GM18502 (cell line): ENCODE measurements around the gene LIF.

Experiments
- ATAC-seq: cut with Tn5 transposase; IDR thresholded peaks from one replicate; pipeline ENCODE4 v1.9.1; 2021; ENCODE audit warnings: mild to moderate bottlenecking; ENCODE audit not compliant: unreplicated experiment, poor library complexity

The LIF gene

DNA sequence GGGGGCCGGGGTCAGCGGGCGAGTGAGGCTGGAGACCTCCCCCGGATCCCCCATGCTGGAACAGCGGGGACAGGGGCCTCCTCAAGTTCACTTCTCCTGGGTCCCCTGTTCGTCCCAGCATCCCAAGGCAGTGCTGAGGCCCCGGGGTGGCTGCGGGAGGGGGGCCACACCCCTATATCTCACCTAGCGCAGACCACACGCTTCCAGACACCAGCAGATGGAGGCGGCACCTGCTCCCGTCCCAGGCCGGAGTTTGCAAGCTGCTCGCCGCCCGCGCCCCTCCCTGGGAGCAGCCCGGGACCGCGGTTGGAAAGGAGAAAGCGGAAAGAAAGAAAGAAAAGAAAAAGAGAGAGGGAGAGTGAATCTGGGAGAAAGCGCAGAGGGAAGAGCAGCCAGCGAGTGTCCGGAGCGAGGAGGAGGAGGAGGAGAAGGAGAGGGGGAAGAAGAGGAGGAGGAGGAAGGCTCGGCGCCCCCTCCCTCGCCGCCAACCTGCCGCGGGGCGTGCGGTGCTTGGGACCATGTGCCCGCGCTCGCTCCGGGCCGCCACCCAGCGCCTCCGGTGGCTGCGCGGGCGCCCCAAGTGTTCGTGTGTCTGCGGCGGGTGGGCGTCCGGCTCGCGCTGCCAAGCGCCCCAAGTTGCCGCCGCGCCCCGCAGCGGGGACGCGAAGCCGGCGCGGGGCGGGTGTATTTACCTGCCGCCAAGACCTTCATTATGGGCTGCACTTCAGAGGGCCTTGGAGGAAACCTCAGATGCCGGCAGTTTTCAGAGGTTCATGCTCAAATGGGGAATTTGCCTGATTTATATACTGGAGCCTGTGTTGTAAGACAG, at the start of gene LIF:
LIF (minus strand) TSS at position 775 of the 829 bp plus-strand sequence; CDS start at position 711, 64 bp downstream.
- no peak for ATAC-seq

DNA sequence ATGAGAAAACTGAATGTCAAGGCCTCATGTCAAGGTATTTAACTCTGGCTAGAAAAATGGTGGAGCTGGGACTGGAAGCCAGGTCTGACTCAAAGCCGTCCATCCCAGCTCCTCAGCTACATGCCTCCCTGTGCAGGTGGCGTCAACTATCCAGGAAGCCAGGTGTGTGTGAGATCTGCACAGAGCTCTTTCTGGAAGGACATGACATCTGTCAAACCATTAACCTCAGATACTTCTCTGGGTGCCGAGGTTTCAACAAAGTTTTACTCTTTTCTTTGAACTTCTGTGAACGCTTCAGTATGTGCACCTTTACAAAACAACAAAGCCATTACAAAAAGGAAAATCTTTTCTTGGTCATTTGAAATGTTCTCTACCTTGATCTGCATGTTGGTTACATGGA, 49.8 kb upstream of the LIF start:
- ATAC-seq, result no peak

DNA sequence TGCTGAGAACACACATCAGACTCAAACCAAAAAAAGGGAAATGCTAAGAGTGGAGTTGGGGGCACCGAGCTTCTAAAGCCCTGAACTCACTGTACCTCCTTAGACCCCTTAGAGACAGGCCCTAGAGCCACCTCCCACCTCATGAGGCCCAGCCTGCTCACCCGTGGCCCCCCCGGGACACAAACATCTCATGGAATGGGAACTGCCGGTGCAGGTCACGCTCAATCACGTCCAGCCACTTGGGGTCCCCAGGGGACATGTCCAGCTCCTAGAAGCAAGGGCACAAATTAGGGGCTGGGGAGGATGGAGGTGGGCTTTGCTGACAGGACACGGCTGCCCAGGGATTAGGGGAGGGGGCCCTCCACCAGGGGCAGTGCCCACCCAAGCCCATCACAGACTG, 49.0 kb upstream of the LIF start:
- no peak for ATAC-seq

DNA sequence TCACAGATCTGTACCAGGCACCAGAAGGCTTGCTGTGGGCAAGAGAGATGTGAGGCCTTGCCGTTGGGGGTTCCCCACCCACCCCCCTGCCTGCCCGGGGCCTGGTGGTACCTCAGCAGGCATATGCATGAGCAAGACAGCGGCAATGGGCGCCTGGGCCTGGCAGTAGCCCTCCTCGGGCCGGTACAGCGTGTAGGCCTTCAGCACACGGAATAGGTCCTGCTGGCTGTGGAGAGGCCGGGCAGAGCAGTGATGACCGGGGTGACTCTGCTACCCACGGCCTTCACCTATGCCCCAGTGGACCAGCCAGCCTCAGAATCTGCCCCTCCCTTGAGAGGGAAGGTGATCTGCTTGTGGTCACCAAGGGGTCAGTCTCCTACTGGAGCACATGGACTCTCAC, 48.3 kb upstream of the LIF start:
- no peak for ATAC-seq

DNA sequence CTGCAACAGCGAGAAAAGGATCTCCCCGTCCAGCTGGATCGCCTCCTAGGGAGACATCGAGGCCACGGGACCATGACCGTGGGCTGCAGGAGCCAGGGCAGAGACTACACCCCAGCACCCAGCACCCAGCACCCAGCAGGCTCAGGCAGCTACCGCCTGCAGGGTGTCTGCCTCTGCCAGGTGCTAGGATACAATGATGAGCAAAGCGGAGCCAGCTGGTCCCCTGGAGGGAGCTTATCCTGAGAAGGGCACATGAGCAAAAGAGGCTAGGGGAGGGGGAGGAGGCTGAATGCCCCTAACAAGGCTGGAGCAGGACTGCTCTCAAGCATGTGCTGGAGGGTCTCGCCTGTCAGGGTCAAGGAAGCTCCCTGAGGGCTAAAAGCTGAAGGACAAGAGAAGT, 47.5 kb upstream of the LIF start:
- ATAC-seq, result no peak

DNA sequence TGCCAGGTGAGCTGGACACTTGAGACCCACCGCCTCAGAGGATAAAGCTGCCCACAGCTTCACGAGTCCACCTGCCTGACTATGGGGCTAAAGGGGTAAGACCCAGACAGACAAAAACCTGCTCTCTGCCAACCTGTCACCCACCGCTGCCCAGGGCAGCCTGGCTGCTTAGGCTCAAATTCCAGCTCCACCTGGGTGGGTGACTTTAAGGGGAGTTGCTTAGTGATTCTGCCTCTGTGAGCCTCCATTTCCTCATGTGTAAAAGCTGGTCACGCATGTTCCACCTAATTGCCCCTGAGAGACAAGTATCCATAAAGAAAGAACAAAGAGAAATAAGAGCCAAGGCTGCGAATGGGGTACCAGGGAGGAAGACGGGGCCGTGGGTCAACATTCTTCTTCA, 46.5 kb upstream of the LIF start:
- ATAC-seq, result no peak

DNA sequence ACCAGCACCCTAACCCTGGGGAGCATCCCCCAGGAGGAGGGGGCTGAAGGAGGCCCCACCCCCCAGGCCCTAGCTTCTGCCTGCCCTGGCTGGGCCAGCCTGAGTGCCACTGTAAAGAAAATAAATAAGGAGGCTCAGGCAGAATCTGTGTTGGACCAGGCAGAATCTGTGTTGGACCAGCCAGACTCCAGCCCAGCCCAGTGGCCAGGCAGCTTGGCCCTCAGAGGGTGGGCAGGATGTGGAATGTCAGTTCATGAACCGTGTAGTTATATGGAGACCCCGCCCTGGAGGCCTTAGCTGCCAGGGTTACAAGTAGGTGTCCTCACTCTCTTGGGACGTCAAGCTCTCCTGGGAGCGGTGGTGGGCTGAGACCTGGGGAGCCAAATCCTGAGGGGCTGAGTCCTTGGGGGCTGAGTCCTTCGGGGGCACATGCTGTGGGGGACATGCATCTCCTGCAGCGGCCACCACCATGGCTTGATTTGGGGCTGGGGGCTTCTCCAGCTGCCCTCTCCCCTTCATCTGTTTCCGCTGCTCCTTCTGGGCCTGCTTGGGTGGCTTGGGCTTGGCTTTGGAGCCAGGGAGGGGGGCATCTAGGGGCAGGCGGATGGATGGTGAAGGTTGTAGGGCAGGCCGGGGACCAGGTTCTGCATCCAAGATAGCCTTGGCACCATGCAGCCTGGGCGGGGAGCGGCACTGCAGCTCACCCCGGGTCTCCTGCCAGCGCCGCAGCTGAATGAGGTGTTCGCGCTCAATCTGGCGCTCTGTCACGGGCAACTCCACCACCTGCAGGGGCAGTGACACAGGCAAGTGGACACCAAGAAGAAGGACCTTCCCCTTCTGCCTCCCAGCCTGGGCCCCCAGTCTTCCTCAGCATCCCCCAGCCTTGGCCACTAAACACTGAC, 45.8 kb upstream of the LIF start:
- no peak for ATAC-seq

DNA sequence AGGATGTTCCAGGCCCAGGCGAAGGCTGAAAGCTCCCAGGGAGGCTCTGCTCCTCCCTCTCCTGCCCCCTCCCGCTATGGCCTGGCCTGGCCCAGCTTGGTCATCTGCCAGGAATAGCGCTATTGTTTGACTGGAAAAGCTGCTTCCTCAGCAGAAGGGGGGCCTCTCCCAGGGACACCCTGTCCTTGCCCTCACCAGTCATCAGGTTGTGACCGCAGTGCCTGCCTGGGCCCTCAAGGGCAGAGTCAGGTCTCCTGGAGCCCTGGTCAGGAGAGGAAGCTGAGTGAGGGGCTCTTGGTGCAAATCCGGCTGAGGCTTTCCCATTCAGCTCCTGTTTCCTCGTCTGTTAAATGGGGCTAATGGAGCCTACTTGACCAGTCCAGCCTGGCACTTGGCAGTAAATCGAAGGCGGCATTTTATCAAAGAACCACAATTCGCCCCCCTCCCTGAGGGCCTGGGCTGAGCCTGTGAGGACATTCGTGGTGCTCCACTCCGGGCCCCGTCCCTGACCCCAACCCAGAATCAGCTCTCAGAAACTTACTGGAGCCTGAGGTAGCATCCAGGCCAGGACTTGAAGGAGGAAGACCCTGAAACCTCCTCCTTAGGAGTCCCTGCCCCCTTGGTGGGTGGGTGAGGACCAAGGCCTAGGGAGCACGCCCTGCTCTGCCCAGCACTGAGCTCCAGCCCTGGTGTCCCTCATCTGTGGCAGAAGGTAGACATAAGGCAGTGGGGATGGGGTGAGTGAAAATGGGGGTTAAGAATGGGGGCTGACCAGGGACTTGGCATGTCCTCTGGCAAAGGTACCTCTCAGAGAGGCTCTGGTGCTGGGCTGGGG, 44.7 kb upstream of the LIF start:
- no peak for ATAC-seq

DNA sequence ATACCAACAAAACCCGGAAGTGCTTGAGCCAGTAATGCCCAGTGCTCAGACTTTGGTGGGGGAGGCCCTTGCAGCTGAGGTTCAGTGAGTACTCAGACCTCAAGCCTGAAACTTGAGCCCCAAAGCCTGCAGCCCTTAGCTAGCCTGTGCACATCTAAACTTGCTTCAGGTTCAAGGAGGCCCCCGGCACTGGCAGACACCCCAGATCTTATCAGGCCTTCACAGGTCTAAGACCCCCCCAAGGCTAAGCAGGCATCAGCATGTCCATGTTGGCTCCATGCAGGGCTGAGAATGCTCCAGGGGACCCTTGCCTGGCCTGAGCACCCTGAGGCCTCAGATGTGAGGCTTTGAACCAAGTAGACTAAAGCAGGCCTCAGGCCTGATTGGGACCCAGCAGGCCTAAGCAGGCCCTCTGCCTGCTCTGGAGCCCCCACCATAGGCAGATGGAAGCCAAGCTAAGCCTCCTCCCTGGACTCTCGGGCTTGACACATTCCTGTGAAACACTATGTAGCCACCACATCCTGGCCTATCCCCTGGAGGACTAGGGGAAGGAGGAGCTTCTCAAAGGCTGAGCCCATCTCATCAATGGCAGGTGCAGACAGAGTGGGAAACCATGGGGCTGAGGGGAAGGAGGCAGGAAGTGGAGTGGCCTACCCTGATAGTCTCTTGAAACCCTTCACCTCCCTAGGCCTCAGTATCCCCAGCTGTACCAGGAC, 43.9 kb upstream of the LIF start:
- ATAC-seq, result no peak

DNA sequence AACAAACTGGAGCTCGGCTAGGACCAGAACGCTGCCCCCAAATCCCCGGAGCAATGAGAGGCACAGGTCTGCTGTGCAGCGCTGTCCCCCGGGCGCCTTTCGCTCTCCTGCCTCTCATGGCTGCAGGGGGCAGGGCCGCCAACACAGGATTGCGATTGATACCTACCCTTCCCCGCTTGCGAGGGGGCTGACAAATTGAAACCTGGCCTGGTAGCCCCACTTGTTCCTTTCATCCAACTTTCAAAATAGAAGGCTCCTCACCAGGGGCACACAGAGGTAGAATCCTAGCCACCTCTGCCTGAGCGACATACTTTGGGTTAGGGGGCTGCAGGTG, 43.4 kb upstream of the LIF start:
- ATAC-seq, result peak; percentile 20

DNA sequence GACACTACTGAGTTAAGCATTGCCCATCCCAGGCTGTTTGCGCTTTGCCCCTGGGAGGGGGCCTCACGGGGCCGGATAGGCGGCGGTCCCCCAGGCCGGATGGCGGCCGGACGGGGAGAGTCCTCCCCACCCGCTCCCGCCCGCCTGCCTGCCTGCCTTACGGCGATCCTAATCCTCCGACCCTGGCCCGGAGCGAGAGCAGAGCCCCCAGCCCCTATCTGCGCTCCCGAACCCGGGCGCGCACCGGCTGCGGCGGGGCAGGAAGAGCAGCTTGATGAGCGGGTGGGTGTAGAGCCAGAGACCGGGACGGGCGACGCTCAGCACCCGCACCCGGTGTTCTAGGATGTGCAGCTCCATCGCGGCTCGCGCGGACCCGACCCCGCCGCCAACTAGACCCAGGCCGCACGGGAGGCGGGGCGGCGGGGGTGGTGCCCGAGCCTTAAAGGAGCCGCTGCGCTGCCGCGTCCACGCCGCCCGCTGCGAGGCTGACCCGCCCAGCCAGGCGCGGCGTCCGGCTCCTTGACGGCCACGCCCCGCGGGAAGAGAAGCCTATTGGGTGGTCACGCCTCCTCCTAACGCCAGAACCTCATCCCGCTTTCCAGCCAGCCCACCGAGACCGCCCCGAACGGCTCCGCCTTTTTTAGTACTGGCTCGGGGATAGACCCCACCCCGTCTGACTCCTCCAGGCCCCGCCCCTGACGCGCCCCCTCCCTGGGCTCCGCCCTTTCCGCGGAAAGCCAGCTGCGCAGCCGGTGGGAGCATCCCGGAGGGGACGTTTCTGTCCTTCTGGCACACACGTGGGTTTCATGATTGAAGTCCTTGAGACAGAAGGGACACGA, 42.8 kb upstream of the LIF start, which contains the start of gene CASTOR1:
CASTOR1 (minus strand) TSS at position 365 of the 839 bp plus-strand sequence; CDS start at position 357, 8 bp downstream.
- peak; percentile 72 for ATAC-seq

DNA sequence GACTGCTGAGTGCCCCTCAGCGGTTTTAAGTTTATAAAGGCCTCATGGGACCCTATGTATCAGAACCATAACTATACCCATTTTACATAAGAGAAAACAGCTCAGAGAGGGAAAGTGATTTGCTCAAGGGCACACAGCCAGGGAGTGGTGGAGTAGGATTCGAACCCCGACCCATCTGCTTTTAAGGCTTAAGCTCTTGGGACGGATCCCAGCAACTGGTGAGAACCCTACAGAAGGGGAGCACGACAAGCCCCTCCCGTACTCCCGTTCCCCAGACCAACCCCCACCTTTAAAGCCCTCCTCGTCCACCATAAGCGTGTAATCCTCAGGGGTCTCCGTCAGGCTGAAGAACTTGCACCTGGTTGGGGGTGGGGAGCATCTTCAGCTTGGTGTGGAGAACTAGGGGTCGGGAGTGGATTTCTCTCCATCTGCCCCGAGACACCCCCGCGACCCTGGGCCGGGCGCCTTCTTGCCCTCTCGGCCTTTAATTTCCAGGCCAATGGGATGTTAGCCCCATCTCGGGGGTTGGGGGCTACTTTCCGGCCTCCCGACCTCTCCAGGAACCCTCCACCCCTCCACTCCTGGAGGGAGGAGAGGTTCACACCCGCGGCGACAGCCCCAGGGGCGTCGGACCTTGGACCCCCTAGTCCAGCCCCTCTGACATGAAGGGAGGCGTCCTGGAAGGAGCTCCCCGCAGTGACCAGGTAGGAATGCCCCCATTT, 42.0 kb upstream of the LIF start:
- ATAC-seq, result no peak

DNA sequence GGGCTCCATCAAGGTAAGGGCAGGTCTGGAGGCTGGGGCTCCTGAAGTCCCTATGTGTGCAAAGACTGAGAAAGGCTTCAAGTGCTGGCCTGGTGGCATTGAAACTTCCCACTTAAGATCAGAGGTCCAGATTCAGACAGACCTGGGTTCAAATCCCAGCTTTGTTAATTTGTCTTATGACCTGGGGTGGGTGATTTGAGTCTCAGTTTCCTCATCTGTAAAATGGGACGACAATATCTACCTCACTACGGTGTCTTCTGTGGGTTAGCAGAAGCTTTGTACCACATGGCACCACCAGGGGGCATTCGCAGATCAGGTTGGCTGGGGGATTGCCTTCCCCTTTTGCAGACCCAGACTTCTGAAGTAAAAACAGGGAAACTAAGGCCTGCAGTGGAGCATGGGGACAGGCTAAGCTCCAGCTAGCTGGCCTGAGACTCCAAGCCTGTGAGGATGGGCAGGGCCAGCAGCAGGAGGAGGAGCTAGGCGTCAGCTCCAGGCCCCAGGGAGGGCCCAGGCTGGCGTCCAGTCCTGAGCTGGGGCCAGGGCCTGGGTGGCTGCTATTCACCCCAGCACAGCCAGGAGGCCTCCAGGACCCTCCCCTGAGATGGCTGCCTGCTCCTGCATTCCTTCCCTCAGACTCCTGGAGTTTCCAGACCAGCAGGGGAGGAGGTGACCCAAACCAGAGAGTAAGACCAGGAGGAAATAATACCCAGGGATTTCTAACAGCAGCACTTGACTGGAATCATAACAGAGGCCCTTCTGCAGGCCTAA, 41.3 kb upstream of the LIF start:
- ATAC-seq, result no peak

DNA sequence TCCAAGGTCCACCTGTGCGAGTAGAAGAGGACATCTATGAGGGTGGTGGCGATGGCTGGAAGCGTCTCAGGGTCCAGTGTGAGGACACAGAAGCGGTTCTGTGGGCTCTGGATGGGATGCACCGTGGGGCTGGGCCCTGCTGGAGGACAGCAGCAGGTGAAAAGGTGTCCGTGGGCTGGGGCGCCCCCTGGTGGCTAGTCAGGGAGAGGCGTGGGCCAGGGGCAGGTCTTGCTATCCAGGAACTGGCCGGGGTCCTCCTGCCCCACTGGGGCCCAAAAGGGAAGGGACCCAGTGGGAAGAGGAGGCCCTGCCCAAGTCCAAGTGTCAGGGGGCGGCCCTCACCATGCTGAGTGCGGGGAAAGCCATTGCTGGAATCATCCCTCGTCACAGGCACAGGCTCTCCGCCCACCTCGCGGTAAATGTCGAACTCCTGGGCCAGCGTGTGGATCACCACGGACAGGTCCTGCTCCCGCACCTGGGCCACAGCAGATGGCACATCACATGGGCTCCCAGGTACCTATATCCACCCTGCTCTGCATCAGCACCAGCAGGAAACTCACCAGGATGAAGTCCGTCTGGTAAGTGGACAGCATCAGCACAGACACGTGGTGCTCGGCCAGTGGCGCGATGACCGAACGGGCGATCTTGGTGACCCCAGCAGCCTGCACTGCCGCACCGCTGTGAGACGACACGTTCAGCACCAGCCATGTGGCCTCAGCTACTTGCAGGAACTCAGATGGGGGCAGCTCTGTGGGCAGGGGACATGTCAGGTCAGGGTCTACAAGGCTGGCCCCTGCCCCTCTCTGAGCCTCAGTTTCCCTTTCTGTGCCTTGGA, 40.5 kb upstream of the LIF start:
- ATAC-seq, result no peak

DNA sequence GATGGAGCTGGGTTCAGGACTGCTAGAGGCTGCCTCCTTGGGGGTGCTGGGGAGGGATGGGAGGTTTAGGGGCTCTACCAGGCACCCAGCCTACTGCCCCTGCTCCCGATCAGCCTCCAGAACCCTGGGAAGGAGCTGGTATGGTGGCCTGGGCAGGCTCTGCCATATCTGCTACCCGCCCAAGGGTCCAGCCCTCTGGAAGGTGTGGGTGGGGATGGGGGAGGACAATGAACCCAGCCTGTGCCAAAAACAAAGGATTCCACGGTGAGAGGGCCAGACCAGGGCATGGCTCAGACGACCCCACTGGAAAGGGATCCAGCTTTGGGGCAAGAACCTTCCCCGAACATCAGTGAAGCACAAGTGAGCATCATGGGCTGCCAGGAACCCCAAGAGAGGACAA, 39.8 kb upstream of the LIF start:
- ATAC-seq, result no peak

DNA sequence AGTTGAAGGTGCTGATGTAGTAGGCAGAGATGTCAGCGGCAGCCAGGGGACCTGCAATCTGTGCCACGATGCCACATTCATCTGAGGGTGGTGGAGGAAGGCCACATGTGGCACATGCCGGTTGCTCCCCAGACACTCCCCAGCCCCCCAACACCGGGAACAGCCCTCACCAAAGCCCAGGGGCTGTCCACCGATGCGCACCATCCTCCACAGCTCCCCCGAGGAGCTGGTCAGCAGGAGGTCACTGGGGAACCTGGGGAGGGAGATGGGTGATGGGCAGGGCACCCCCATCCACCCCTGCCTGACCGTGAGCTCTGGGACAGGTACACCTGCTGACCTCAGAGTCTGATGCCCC, 39.3 kb upstream of the LIF start:
- ATAC-seq, result no peak
